GM21619 (cell line): ENCODE measurements around the gene PLA2G12A.

Experiments
- ATAC-seq: cut with Tn5 transposase; IDR thresholded peaks from one replicate; pipeline ENCODE4 v1.9.1; 2021; ENCODE audit not compliant: unreplicated experiment

PLA2G12A gene

DNA sequence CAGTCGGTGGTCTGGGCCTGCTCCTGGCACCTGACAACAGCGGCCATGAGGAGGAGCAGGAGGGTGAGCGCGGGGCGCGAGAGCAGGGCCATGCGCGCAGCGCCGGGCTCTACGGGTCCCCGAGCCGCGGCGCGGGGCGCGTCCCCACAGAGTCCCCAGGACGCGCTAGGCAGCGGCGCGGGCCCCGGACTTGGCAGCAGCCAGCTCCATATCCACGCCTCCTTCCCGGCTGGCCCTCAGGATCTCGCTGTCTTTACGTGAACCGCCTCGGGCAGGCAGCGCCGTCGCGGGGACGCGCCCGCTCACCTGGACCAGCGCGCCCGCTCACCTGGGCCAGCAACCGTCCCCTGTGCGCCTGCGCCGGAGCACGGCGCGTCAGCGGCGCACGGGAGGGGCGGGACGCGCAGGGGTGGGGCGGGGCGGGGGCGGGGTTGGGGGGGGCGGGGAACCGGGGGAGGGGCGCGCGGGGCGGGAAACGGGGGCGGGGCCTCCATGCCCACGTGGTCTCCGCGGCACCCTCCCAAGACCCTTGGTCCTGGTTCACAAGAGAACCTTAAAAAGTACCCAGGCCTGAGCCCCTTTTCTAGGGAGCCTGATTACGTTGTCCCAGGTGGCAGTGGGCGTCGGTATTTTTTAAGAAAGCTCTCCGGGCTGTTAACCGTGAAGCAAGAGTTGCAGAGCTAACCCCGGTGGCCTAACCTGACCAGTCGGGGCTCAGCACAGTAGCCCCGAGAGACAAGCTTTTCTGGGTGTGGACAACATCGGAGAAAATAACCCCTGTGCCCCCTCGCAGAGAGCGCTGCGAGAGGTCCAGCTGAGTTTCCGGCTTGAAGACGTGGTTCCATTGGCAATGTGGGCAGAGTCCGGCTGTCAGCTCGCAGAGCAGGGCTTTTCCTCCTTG is at the start of gene PLA2G12A:
Gene PLA2G12A, minus strand, starts transcription at position 353 of the 901 bp plus-strand sequence. Its CDS starts 261 bp downstream, at position 92.
- peak; percentile 77 for ATAC-seq

DNA sequence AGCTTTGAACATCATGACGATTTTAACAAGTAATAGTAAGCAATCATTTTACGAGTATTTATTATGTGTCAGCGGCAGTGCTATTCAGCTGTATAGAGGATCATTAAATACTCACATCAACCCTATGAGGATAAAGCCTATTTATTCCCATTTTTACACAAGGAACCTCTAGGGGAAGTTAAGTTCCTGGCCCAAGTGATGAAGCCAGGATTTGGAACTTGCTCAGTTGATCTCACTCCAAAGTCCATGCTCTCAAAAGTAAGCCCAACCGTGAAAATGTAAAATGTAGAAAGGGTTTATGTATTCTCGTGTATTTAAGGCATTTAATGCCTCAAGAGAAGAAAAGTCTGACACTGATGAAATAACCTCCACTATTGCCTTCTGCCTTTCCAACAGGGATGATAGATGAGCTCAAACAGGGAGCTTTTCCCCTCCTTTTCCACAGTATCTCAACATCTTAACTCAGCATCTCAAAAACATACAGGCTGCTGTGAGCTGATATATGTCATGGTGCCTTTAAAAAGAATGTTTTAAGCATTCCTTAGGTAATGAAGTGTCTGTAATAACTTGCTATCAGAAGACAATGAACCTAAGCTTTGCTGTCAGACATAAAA is 35.0 kb upstream of the PLA2G12A start:
- no peak for ATAC-seq

DNA sequence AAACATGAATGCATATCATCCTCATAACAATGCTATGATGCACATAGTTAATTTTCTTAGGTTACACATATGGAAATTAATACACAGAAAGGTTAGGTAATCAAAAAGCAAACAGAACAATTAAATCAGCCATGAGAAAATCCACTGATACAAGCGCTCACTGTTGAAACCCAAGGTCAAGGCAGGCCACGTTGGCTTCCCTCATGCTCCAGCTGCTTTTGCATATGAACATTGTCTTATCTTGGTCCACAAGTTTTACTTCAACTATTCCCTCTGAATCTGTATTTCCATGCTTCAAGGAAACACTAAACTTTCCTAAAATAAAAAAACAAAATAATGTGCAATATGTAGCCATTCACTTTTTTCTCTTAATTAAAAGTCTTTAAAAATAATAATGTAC is 34.5 kb upstream of the PLA2G12A start:
- ATAC-seq, result no peak

- ATAC-seq, result no peak
These were observed 30.8 kb upstream of the PLA2G12A start for GRCh38 chr4:109760682-109761081.

DNA sequence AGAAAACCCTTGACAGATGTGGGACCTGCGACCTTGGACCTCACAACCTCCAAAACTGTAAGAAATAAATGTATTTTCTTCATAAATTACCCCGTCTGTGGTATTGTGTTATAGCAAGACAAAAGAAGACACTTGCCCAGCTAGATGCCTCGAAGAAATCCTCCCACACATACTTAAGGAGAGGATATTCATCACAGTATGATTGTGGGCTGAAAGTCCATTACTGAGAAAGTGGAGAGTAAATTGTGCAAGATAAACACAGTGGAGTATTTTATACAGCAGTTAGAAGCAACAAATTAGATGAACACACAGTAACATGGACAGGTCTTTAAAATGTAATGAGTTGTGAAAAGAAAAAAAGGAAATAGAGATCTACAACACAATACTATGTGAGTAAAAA is 25.8 kb upstream of the PLA2G12A start:
- no peak for ATAC-seq

DNA sequence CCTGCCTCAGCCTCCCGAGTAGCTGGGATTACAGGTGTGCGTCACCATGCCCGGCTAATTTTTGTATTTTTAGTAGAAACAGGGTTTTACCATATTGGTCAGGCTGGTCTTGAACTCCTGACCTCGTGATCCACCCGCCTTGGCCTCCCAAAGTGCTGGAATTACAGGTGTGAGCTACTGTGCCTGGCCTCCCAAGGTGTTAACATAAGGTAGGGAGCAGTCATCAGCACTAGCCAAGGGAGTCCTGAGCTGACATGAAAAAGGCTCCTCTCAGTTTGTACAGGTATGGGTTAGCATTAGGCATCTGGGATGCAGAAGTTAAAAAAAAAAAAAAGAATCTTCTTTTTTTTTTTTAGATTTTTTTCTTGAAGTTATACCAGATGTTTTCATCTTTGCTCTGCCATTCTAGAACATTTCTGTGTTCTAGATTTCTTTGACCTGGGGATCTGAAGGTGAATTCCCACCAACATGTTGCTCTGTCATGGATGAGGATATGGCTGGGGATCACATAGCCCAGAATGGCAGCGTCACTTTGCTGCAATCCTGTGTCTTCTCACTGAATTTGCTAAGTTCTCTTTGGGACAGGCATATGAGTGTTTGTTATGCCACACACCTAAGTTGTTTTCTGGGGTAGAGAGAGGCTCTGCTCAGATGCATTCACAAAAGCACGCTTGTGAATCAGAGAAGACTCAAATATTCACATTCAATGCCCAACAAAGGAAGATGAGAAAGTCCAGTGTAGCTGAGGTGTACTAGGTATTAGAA is 24.4 kb upstream of the PLA2G12A start:
- ATAC-seq, result no peak

- ATAC-seq, result no peak
These were observed 22.7 kb upstream of the PLA2G12A start for GRCh38 chr4:109752525-109752924.

GRCh38 chr4:109751852-109752251 is 22.0 kb upstream of the PLA2G12A start:
- no peak for ATAC-seq

DNA sequence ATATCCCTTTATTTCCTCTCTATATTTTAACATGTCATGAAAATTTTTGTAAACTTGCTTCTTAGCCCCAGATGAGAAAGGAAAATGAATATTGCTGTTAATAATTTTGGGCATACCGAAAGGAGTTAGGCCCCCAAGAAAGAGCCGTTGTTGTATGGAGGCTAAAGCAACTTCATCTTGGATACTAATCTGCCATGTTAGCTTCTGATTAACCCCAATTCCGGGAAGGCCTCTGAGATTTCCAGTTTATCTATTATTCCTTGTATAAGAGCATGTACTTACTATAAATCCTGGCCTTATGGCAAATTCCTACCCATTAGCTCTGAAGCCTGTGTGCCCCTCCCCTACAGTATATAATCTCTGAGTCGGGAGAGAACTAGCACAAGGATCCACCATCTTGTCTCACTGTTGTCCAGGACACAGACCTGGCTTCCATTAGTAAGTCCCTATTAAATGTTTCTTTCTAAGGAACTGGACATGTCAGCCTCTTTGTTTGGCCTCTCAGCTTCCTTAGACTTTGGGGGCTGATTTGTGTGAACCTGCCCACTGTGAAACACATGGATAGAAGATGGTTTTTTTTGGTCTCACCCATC is 20.9 kb upstream of the PLA2G12A start:
- no peak for ATAC-seq

GRCh38 chr4:109749388-109750082 is 19.7 kb upstream of the PLA2G12A start:
- ATAC-seq, result no peak

DNA sequence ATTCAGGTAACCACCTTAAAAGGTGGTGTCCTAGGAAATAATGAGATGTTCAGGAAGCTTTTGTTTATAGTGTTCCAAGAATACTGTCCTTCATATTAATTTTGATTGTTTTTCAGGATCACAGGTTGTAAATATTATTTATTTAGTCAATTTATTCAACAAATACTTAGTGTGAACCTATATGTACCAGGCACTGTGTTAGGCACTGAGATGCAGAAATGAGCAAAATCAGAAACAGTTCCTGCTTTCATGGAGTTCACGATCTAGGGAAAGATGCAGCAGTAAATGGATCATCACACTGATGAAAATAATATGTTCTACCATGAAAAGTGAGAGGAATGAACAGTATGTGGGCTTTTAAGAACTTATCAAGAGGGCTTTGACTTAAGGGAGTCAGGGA is 18.2 kb upstream of the PLA2G12A start:
- ATAC-seq, result no peak

DNA sequence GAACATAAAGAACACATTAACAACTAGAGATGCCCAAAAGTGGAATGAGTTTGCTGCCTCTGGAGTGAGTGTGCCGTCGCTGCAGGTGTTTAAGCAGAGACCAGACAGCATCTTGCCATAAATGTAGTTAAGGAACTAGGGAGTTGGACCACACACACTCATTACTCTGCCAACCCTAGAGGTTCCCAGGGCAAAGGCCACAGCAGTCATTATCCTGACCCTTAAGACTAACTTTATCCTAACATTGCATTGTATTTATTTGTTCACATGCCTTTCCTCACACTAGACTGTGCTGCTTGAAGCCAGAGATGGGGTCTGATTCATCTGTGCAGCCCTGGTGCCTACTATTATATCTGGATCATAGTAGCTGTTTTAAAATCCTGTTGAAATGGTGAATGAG is 16.9 kb upstream of the PLA2G12A start:
- ATAC-seq, result no peak

DNA sequence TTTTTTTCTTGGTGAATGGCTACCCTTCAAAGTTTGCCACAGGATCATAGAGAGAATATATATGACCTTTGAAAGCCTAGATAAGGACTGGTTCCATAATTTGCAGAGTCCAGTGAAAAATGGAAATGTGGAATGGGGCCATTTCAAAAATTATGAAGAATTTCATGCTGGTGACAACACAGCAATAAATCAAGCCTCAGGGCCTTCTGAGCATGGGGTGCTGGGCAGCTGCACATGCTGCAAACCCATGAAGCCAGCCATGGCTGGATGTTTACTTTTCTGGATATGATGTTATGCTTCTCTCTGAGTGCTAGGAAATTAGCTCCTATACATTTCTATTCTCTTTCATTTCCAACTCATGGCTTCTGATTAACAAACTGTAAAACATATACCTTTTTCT is 16.0 kb upstream of the PLA2G12A start:
- no peak for ATAC-seq

GRCh38 chr4:109739547-109739946 is 9.7 kb upstream of the PLA2G12A start:
- no peak for ATAC-seq

- no peak for ATAC-seq
These were observed 8.4 kb upstream of the PLA2G12A start for GRCh38 chr4:109738104-109738872.

- ATAC-seq, result no peak
These were observed 5.9 kb upstream of the PLA2G12A start for GRCh38 chr4:109735566-109736365.

GRCh38 chr4:109733728-109734127 is 3.9 kb upstream of the PLA2G12A start:
- ATAC-seq, result no peak

GRCh38 chr4:109730619-109731545 is 1.0 kb upstream of the PLA2G12A start:
- ATAC-seq, result no peak
